Posterior cingulate gyrus (tissue), 11 donors: Measurements from ENCODE around the gene LZTS3.
A peak's percentile ranks its signal among the peaks of the same experiment; 100 is the strongest.
"Not testable (repeated sequence)": the region's sequence is repeated elsewhere in the genome, so short reads cannot be mapped to it uniquely, and the experiment has no call there.

Experiments used
- DNase-seq, 10 donors: peaks; one replicate each; pipeline versions ENCODE4 v3.0.0 to v3.0.0-alpha.2; 2020 to 2021; ENCODE audit warnings: mixed read lengths in 3 of 10
- intact Hi-C: fragments of 100-400 bp; cut with DNase I; formaldehyde crosslinking; loops from one replicate; pipeline ENCODE4 v1.15.1; 2023

LZTS3 gene

DNA sequence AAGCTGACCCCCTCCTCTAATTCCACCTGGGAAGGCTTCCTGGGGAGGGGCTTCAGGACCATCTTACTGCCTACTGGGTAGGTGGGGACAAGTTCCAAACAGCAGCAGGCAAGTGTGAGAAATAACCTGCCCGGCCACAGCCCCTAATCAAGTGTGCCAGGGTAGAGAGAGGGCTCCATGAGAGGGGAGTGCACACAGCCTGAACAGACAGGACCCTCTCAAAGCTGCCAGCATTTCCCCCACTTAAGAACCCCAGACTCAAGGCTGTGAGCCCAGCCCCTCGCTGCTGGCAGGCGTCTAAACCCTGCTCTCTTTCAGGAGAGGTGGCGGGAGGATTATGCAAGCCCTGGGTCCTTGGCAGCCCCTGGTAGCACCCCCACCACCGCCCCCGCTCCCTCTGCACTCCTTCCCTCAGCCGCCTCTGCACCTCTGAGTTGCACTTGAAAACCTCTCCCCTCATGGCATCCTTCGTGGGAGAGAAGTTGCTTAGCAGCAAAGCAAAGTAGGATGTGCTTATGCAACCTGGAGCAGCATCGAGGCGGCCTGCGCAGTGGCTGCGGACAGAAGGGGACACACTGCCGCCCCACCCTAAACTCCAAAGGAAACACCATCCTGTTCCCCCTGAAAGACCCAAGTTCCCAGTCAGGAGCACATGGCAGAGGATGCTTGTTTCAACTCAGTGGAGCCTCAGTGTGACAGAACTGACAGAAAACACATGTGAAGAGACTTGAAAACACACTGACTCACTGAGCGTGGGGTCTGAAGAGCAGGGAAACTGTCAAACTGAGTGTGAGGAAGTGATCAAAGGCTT is 20.7 kb upstream of the LZTS3 start:
- DNase-seq: peak in 8 of 10 donors; percentile 57 to 94 (median 68)
- intact Hi-C loops: no loop called here

DNA sequence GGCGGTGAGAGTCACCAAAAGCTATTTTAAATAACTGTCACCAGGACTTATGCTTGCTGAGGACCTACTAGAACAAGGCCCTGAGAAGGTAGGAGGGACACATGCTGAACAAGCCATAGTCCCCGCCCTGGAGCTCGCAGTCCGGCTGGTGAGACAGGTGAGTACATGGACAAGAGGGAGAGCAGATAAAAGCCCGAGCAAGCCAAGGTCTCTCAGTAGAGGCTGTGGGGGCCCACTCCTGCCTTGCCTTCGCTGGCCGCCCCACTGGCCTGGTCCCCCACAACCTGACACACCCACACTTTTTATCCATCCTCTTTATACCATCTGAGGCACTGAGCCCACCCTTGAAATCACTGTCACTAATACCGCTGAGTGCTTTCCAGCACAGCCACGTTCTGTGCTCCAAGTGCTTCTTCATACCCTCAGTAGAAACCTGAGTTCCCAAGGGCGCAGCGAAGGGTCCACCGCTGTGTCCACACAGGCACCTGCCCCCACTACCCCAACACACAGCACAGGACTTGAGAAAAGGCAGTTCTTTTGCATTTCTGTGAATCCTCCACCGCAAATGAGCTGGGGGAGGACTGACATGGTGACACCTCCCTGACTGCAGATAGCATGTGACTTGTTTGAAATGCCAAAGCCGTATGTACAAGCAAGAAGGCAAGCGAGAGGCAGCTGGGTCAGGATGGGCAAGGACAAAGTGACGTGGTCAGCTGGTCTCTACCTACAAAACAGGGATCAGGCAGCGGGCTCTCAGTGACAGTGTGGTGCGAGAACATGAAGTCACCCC is 19.1 kb upstream of the LZTS3 start:
- intact Hi-C loops: no loop called here
- peak in 3 of 10 donors; percentile 75 to 84 (median 81) for DNase-seq

DNA sequence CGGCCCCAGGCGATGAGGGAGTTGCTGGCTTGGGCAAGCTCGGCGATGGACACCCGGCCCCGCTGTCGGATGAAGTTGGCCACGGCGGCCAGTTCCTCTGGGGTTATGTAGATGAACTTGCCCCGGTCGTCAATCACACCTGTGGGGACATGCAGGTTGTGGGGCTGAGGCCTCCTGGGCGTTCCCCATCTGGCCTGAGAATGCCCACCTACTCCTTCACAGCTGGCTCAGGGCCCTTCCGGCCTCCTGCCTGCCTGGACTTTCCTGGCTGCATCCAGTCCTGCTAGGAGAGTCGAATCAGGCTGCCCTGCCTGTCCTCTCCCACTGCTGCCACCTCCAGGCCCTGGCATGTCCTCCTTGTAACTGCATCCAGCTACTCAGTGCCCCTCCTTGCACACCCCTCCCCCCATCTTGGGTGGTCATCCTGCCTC is 17.3 kb upstream of the LZTS3 start:
- intact Hi-C loops: no loop called here
- peak in 3 of 10 donors; percentile 68 to 86 (median 71) for DNase-seq

DNA sequence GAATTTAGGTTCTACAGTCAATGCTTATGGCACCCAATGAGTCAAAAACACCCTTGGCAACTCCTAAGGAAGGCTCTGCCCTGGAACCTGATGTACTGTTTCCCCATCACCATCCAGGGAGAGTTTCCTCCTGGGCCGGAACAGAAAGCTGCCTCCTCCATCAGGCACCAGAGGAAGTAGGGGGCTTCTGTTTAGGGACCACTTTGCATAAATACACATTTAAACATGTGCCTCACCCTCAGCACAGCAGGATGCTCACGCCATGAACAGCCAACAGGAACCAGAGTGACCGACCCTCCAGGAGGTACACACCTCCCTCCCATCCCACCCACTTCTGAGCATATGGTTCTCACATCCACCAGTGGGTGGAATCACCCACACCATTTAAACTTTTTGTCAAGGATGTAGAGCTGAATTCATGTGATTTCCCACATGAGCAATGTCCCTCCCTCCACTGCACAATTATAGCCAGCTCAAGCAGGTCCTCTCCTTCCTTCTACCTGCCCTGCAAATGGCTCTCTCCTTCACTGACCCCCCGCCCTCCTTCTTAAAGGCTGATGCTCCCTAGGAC is 16.3 kb upstream of the LZTS3 start:
- DNase-seq: peak in 3 of 10 donors; percentile 35 to 66 (median 64)
- intact Hi-C loops: no loop called here

DNA sequence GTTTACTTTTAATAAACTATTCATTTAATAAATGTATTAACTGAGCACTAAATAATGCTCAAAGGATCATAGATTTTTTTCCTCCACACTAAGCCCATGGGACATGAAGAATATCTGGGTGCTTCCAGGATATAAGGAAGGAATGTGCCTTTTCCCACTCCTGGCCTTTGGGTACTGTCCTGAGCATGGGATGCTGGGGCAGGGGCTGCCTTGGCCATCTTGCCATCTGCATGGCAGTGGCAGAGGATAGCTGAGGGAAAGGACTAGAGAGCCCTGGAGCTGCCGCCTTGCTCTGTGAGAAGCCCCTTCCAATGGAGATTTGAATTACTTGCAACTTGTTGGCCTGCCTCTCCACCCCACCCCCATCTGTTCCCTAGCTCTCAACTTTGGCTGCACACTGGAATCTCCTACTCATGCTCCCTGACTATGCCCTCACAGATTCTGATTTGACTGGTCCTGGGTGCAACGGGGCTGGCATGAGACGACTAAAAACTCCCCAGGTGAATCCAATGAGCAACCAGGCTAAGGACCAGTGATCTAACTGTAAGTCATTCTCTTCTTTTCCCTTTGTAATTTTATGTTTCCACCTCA is 15.6 kb upstream of the LZTS3 start:
- peak in 3 of 10 donors; percentile 24 to 59 (median 54) for DNase-seq
- intact Hi-C loops: no loop called here

DNA sequence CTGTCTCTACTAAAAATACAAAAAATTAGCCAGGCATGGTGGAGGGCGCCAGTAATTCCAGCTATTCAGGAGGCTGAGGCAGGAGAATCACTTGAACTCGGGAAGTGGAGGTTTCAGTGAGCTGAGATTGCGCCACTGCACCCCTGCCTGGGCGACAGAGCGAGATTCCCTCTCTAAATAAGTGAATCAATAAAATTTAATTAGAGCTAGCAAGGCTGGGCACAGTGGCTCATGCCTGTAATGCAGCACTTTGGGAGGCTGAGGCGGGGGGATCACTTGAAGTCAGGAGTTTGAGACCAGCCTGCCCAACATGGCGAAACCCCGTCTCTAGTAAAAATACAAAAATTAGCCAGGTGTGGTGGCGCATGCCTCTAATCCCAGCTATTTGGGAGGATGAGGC is 14.5 kb upstream of the LZTS3 start:
- peak in 2 of 10 donors; percentile 32 to 43 for DNase-seq
- intact Hi-C loops: not testable (repeated sequence)

DNA sequence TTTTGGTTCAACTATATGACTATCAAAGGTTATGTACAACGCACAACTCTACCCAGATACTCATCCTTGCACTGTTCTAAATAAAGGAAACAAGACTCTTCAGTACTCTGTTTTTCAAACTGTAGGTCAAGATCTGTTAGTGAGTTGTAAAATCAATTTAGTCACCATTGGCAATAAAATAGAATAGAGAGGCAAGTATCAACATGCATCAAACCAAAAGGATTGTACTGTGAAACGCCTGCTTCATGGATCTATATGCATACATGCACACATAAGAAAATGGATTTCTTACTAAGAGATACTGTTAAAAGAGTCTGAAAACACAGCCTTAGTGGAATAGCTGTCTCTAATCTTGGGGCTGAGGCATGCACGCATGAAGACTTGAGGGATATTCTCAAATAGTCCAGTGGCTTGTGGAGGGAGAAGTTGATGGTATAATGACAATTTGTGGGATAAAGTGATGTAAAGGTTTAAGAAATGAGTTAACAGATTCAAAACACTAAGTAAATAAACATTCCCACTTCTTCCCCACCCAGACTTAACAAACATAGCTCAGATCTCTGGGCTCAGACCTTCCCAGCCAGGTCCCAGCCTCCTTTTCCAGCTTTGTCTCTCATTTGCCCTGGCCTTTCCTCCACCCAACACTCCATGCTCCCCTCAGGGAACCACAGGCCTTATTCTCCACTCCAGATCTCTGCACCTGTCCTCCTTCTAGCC is 10.7 kb upstream of the LZTS3 start:
- intact Hi-C loops: no loop called here
- DNase-seq: no peak

DNA sequence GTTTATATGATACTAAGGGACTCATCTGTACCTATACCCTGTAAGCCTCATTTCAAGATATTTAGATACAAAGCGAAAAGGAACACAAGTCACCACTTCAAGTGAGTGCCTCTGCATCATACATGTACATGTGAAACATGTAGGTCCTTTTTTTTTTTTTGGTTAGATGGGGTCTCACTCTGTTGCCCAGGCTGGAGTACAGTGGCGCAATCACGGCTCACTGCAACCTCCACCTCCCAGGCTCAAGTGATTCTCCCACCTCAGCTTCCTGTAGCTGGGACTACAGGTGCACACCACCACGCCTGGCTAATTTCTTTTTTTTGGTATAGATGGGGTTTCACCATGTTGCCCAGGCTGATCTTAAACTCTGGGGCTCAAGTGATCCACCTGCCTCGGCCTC is 9.1 kb upstream of the LZTS3 start:
- peak in 1 of 10 donors; percentile 11 for DNase-seq
- intact Hi-C loops: not testable (repeated sequence)

DNA sequence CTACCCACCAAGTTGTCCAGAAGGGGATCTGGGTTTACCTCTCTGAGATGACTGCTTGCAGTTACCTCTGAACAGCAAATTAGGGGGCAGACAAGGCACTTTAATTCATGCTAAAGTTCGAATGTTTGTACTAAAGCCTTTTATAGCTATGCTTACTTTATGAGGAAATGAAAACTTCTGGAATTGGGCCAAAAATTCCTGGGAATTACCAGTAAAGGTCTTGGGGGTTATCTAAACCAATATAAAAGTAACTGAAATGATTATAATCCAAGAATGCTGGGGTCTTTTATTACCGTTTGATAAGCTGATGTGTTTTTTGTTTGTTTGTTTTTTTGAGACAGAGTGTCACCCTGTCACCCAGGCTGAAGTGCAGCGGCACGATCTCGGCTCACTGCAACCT is 7.9 kb upstream of the LZTS3 start:
- intact Hi-C loops: no loop called here
- no peak for DNase-seq

DNA sequence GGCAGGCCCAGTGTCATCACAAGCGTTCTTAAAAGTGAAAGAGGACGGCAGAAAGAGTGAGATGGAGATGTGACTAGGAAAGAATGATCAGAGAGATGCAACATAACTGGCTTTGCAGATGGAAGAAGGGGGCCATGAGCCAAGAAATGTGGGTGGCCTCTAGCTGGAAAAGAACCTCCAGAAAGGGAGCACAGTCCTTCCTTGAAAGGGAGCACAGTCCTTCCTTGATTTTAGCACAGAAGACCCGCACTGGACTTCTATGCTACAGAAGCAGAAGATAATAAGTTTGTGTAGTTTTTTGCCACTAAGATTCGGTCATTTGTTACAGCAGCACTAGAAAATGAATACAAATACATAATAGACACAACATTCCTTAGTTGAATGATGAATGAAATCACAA is 7.0 kb upstream of the LZTS3 start:
- intact Hi-C loops: no loop called here
- peak in 2 of 10 donors; percentile 5 to 55 for DNase-seq

DNA sequence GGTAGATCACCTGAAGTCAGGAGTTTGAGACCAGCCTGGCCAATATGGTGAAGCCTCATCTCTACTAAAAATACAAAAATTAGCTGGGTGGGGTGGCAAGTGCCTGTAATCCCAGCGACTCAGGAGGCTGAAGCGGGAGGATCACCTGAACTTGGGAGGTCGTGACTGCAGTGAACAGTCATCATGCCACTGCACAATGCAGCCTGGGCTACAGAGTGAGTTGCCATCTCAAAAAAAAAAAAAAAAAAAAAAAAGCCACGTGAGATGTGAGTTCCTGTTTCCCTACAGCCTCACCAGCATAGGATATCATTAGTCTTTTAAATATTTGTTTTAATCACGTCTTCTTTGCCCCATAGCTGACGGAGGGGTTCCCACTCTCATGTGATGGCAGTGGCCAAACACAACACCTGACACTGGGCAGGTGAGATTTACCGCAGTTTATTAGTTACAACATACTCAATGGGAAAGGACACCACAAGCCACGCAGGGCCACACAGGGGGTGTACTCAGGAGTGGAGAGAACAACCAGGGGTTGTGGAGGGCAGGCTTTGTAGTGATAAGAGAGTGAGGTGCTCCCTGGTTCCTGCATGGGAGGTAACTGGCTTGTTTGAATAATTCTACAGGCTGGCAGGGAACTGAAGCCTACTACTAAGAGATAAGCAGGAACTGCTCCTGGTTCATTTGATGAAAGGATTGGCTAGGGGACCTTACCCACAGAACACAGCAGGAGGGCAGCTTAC is 4.6 kb upstream of the LZTS3 start:
- intact Hi-C loops: no loop called here
- peak in 1 of 10 donors; percentile 18 for DNase-seq

DNA sequence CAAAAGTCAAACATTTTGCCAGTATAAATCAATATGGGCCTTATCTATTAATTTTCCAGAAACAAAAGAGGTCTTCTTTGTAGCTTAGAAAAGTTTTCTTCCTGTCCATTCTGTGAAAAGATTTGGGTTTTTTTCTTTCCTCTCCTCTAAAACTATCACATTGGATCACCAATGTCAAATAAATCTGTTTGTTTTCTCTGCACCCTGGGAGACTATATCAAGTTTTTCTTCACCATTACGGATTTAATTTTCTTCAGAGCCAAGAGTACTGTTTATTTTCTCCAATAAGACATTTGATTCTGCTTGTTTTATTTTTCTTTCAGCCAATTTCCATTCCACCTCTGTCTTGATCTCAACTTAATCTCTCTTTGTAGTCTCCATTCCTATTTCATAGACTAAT is 1.9 kb upstream of the LZTS3 start:
- DNase-seq: no peak
- intact Hi-C loops: no loop called here

DNA sequence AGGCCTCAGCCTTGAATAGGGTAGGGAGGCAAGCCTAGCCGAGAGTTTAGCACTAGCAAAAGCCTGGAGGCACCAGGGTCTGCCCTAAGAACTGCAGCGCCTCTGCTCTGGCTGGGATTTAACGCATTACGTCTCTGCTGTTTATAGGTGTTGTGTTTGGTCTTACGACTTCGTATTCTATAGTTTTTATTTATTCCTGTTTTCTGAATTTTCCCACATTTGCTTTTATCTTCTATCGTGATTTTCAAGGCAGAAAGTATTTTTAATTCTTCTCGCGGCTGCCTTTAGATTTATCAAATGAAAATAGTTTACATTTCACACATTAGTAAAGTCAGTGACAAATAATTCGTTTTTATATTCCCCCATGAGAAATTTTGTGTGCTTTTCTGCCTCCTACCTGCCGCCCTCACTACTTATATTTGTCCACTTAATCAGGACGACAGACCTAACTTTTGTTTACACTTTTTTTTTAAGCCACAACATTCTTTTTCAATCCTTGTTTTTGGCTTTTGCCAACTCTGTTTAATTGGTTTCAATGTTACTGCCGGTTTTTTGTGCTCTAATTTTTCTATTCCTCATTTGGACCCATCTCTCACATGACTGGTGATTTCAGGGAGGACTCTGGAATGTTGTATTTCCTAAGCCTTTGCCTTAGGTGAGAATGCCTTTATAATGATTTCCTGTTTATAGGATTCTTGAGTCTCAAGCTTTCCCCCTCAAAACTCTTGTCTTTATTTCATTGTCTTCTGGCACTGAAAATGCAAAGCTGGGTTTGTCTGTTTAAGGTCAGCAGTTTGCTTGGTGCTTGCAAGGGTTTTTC is 1.3 kb upstream of the LZTS3 start:
- intact Hi-C loops: no loop called here

DNA sequence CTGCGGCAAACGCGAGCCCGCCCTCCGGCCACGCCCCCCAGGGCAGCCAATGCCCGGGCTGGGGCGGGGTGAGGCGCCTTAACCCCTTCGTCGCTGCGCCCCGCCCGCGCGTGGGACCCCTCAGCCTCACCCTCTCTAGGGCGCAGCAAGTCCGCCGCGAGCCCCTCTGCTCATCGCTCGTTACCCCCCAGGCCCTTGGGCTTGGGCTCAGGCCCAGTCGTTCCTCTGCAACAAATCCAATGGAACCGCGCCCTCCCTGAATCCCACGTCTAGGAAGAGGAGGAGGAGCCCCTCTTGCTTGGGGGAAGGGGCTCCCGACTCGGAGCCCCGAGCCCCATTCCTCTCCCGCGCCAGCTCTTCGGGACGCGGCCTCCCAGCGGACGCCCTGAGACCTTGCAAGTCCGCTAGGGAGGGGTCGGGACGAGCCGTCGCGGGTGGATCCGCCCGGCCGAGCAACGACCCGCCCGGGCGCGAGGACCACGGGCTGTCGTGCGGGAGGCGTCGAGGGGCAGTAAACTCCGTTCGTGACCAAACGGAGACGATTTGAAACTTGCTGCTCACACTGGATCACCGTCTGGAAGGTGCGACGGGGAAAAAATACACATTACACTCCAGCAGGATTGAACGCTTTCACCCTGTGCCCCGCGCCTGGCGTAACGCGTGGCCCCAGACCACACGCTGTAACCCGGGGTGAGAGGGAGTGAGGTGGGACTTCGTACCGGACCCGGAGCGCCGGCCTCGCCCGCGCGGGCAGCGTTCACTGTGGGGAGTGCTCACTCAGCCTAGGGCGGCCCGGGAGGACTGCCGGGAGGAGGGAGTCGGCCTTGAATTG is 477 bp upstream of the LZTS3 start:
- DNase-seq: peak; percentile 80 to 98 (median 90)
- intact Hi-C loops: no loop called here

More for the DNA sequence above, 1.3 kb upstream of the LZTS3 start:
- no peak for DNase-seq

DNA sequence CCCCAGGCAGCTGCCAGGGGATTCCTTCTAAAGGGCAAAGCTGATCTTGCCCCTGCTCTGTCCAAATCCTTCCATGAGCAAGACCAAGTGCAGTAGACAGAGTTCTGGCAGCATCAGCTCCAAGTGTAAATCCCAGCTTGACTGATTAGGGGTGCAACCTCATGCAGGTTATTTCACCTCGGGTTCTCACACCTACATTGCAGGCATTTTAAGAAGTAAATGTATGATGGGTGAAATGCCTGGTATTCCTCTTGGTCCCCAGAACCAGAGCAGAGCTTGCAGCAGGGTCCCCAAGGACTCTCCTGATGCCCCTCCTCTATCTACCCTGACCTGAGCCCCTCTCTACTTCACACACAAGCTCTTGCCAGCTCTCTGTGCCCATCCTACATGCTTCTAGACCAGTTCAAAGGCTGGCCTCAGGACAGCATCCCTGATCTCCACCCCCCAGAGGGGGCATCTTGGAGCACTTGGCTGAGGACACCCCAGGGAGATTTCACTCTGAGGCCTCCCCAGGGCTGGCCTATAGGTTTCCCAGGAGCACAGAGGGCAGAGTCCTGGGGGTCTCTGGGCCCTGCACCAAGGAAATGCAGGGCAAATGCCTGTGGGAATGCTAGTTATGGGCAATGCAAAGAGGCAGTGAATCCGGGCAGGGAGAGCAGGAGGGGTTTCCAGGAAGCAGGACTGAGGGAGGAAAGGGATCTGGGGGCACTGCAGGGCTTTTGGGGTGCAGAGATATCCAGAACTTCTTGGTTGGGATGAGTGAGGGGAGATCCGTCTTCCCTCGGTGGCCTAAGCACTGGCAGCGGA is 1.0 kb downstream of the LZTS3 start:
- intact Hi-C loops: no loop called here

DNA sequence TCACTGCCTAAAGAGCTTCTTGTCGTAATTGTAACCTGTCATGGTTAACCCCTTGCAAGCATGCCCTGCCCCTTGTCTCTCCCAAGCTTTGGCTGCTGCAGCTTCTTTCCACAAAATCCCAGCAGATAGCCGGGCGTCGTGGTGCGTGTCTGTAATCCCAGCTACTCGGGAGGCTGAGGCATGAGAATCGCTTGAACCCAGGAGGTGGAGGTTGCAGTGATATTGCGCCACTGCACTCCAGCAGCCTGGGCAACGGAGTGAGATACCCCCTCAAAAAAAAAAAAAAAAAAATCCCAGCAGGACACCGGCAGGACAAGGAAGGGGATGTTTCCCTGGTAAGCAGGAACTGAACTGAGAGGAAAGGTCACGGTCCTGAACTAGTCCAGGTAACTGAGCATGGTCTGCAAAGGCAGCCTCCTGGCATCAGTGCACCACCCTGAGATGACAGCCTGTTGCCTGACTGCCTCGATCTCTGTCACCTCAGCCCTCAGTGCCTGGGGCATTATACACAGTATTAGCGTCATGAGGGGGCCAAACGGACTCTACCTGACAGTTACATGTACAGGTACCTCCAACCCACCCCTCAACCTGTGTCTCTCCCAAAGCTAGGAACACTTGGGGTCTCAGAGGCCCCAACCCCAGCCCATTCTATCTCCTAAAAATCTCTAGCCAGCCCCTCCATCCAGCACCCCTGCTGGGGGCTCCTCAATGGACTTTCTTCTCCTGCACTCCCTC is 1.8 kb downstream of the LZTS3 start:
- intact Hi-C loops: no loop called here
- peak in 1 of 10 donors; percentile 49 for DNase-seq

More for the DNA sequence above, 1.0 kb downstream of the LZTS3 start:
- DNase-seq: no peak
